H1 (cell line): Measurements from ENCODE around the gene UBASH3B.

Experiments used
- CEBPB ChIP-seq: IDR thresholded peaks from 2 replicates; pipeline ENCODE4 v1.6.1; 2012; ENCODE audit warnings: low read depth, low read length
- CHD2 ChIP-seq: IDR thresholded peaks from 2 replicates; pipeline ENCODE4 v1.6.1; 2012; ENCODE audit warnings: low read length, improper control_type of control experiment
- EZH2 ChIP-seq: fragments of 200-600 bp; sonication (generic); IDR thresholded peaks from 2 replicates; pipeline ENCODE4 v1.7.1; 2012; ENCODE audit warnings: low read depth, mild to moderate bottlenecking, moderate library complexity, low read length, inconsistent platforms; ENCODE audit not compliant: severe bottlenecking
- HDAC2 ChIP-seq, 2 experiments: fragments of 300-600 bp in 1 of 2; sonication (generic) in 1 of 2; IDR thresholded peaks; 2 replicates each; pipeline ENCODE4 v1.6.1; 2011 to 2012; ENCODE audit warnings: low read depth in 2 of 2, low read length in 2 of 2, mild to moderate bottlenecking in 2 of 2, moderate library complexity in 2 of 2, borderline replicate concordance in 1 of 2, inconsistent platforms in 1 of 2
- MAX ChIP-seq: IDR thresholded peaks from 2 replicates; pipeline ENCODE4 v1.6.1; 2012; ENCODE audit warnings: inconsistent platforms
- NRF1 ChIP-seq: IDR thresholded peaks from 2 replicates; pipeline ENCODE4 v1.6.1; 2011; ENCODE audit warnings: mild to moderate bottlenecking, low read depth, low read length, improper control_type of control experiment
- POLR2A ChIP-seq, 2 experiments: IDR thresholded peaks; 1 replicate in 1 of 2; 2 replicates in 1 of 2; pipeline ENCODE4 v1.6.1; 2011; ENCODE audit warnings: low read depth in 2 of 2, low read length in 2 of 2, mild to moderate bottlenecking in 2 of 2; ENCODE audit errors: control extremely low read depth in 1 of 2
- RXRA ChIP-seq: IDR thresholded peaks from 2 replicates; pipeline ENCODE4 v1.6.1; 2011; ENCODE audit warnings: low read depth, mild to moderate bottlenecking, low read length, moderate library complexity; ENCODE audit not compliant: insufficient read depth
- SIN3A ChIP-seq, 2 experiments: IDR thresholded peaks in 1 of 2; conservative IDR thresholded peaks in 1 of 2; 2 replicates each; pipeline ENCODE4 v1.6.1; 2011 to 2012; ENCODE audit warnings: low read length in 2 of 2, improper control_type of control experiment in 1 of 2, low read depth in 1 of 2, mild to moderate bottlenecking in 1 of 2
- SP1 ChIP-seq: IDR thresholded peaks from 2 replicates; pipeline ENCODE4 v1.6.1; 2011; ENCODE audit warnings: low read depth, low read length
- TAF1 ChIP-seq: IDR thresholded peaks from 2 replicates; pipeline ENCODE4 v1.6.1; 2011; ENCODE audit warnings: mild to moderate bottlenecking, low read depth, low read length
- TBP ChIP-seq: IDR thresholded peaks from 2 replicates; pipeline ENCODE4 v1.6.1; 2011; ENCODE audit warnings: low read depth, low read length, improper control_type of control experiment
- TEAD4 ChIP-seq: IDR thresholded peaks from 2 replicates; pipeline ENCODE4 v1.6.1; 2012; ENCODE audit warnings: low read depth, low read length, inconsistent platforms, mixed read lengths
- TF ChIP-seq, protein P1 (sequence below), 3 experiments: IDR thresholded peaks; 1 replicate in 2 of 3; 2 replicates in 1 of 3; pipeline versions ENCODE4 v1.5.1 to v1.6.1; 2011; ENCODE audit warnings: low read length in 3 of 3, mild to moderate bottlenecking in 3 of 3, inconsistent platforms in 2 of 3, low read depth in 1 of 3, moderate library complexity in 1 of 3; ENCODE audit not compliant: insufficient read depth in 1 of 3; ENCODE audit errors: control extremely low read depth in 1 of 3

DNA sequence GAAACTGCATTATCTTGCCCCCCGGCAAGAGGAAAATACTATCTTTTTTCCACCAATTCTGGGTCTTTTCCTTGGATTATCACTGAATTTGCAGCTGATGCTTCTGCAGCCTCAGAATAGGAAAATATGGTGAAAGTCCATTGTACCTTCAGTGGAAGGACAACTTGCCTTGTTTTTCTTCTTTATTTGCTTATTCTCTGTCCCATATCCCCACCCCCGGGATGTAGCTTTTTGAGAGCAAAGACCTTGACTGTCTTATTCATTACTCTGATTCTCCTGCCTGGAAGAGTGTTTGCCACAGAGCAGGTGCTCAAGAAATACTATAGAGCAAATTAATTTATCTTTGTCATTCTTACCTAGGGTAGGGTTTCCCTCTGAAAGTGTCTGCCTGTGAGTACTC is 29.5 kb downstream of the UBASH3B start:
- TF ChIP-seq NRF1 = no peak
- TF ChIP-seq TBP = no peak
- TF ChIP-seq, protein P1, sequence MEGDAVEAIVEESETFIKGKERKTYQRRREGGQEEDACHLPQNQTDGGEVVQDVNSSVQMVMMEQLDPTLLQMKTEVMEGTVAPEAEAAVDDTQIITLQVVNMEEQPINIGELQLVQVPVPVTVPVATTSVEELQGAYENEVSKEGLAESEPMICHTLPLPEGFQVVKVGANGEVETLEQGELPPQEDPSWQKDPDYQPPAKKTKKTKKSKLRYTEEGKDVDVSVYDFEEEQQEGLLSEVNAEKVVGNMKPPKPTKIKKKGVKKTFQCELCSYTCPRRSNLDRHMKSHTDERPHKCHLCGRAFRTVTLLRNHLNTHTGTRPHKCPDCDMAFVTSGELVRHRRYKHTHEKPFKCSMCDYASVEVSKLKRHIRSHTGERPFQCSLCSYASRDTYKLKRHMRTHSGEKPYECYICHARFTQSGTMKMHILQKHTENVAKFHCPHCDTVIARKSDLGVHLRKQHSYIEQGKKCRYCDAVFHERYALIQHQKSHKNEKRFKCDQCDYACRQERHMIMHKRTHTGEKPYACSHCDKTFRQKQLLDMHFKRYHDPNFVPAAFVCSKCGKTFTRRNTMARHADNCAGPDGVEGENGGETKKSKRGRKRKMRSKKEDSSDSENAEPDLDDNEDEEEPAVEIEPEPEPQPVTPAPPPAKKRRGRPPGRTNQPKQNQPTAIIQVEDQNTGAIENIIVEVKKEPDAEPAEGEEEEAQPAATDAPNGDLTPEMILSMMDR (IDR thresholded peaks at IDR 0.05; ENCODE audit: control extremely low read depth in 1 of 3, insufficient read depth in 1 of 3, low read depth in 1 of 3, low read length in 3 of 3) = no peak
- TF ChIP-seq EZH2 = no peak
- no peak for TF ChIP-seq HDAC2 (IDR thresholded peaks at IDR 0.05; ENCODE audit: borderline replicate concordance in 1 of 2, low read depth in 2 of 2, low read length in 2 of 2)
- no peak for TF ChIP-seq SP1
- no peak for TF ChIP-seq SIN3A (conservative IDR thresholded peaks at IDR 0.05 in 1 of 2, IDR thresholded peaks at IDR 0.05 in 1 of 2; ENCODE audit: low read depth in 1 of 2, low read length in 2 of 2)
- no peak for TF ChIP-seq POLR2A (IDR thresholded peaks at IDR 0.05; ENCODE audit: control extremely low read depth in 1 of 2, low read depth in 2 of 2, low read length in 2 of 2)
- no peak for TF ChIP-seq CEBPB
- no peak for TF ChIP-seq MAX
- TF ChIP-seq RXRA = no peak
- TF ChIP-seq CHD2 = no peak
- no peak for TF ChIP-seq TEAD4
- no peak for TF ChIP-seq TAF1
